ENCODE data around the gene CACNB4.
"Not testable (repeated sequence)": the region's sequence is repeated elsewhere in the genome, so short reads cannot be mapped to it uniquely, and the experiment has no call there.

The CACNB4 gene

GRCh38 chr2:152050915-152051314 lies 47.9 kb downstream of the CACNB4 start:
- DNase-seq (ENCODE audit: low read depth) = no peak

- DNase-seq (ENCODE audit: low read depth) = no peak
Observed at GRCh38 chr2:152050341-152050740, 48.5 kb downstream of the CACNB4 start.

GRCh38 chr2:152049541-152049940 lies 49.3 kb downstream of the CACNB4 start:
- no peak for DNase-seq (ENCODE audit: low read depth)

- DNase-seq (ENCODE audit: low read depth) = no peak
Observed at GRCh38 chr2:152047824-152048471, 50.9 kb downstream of the CACNB4 start.

- no peak for DNase-seq (ENCODE audit: low read depth)
Observed at GRCh38 chr2:152046940-152047339, 51.9 kb downstream of the CACNB4 start.

- DNase-seq (ENCODE audit: low read depth) = no peak
Observed at GRCh38 chr2:152042636-152043615, 55.9 kb downstream of the CACNB4 start.

- no peak for DNase-seq (ENCODE audit: low read depth)
Observed at GRCh38 chr2:152038441-152038958, 60.3 kb downstream of the CACNB4 start.

GRCh38 chr2:152037743-152038435 lies 61.0 kb downstream of the CACNB4 start:
- no peak for DNase-seq (ENCODE audit: low read depth)

GRCh38 chr2:152036611-152037469 lies 62.0 kb downstream of the CACNB4 start:
- DNase-seq (ENCODE audit: low read depth) = peak; percentile 6

GRCh38 chr2:152034257-152034801 lies 64.5 kb downstream of the CACNB4 start:
- DNase-seq (ENCODE audit: low read depth) = no peak

GRCh38 chr2:152033011-152033925 lies 65.6 kb downstream of the CACNB4 start:
- DNase-seq (ENCODE audit: low read depth) = no peak

GRCh38 chr2:152031747-152032306 lies 67.0 kb downstream of the CACNB4 start:
- DNase-seq (ENCODE audit: low read depth) = no peak

- DNase-seq (ENCODE audit: low read depth) = not testable (repeated sequence)
Observed at GRCh38 chr2:152030596-152031328, 68.1 kb downstream of the CACNB4 start.

GRCh38 chr2:152028182-152028862 lies 70.5 kb downstream of the CACNB4 start:
- DNase-seq (ENCODE audit: low read depth) = no peak

- peak; percentile 59 for DNase-seq (ENCODE audit: low read depth)
Observed at GRCh38 chr2:152025678-152026287, 73.1 kb downstream of the CACNB4 start.

GRCh38 chr2:152024477-152024876 lies 74.4 kb downstream of the CACNB4 start:
- no peak for DNase-seq (ENCODE audit: low read depth)

- no peak for DNase-seq (ENCODE audit: low read depth)
Observed at GRCh38 chr2:152022090-152022489, 76.8 kb downstream of the CACNB4 start.

- DNase-seq (ENCODE audit: low read depth) = not testable (repeated sequence)
Observed at GRCh38 chr2:152021001-152021400, 77.8 kb downstream of the CACNB4 start.

Data from activated T-helper 9 cell treated with anti-CD3 and anti-CD28 coated beads, Interleukin-2, amount 50 U/mL, for 16 hours (primary cell).